ENCODE data around the gene TAS1R3.
"Not testable (repeated sequence)": the region's sequence is repeated elsewhere in the genome, so short reads cannot be mapped to it uniquely, and the experiment has no call there.

The TAS1R3 gene

GRCh38 chr1:1354271-1355247, 23.5 kb downstream of the TAS1R3 start:
- DNase-seq (ENCODE audit: low read depth): no peak

GRCh38 chr1:1355416-1355815, 24.3 kb downstream of the TAS1R3 start:
- no peak for DNase-seq (ENCODE audit: low read depth)

DNA sequence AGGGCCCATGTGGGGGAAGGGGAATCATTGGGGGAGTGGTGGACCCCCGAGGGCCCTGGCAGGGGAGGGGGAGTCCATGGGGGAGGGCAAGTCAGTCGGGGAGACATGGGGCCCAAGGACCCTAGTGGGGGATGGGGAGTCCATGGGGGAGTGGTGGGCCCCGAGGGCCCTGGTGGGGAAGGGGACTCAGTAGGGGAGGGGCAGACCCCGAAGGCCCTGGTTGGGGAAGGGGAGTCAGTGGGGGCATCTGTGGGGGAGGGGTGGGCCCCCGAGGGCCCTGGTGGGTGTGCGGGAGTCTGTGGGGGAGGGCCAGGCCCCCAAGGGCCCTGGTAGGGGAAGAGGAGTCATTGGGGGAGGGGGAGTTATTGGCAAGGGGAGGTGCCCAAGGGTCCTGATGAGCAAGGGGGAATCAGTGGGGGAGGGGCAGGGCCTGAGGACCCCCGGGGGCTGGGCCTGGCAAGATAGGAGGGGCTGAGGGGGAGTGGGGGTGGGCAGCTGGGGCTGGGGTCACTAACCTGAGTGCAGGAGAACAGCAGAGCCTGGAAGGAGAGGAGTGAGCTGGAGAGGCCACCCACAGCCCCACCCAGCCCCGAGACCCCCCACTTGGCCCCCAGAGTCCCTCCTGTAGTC, 25.2 kb downstream of the TAS1R3 start:
- DNase-seq (ENCODE audit: low read depth): no peak

- no peak for DNase-seq (ENCODE audit: low read depth)
Measured at GRCh38 chr1:1356796-1357401, 25.8 kb downstream of the TAS1R3 start.

DNA sequence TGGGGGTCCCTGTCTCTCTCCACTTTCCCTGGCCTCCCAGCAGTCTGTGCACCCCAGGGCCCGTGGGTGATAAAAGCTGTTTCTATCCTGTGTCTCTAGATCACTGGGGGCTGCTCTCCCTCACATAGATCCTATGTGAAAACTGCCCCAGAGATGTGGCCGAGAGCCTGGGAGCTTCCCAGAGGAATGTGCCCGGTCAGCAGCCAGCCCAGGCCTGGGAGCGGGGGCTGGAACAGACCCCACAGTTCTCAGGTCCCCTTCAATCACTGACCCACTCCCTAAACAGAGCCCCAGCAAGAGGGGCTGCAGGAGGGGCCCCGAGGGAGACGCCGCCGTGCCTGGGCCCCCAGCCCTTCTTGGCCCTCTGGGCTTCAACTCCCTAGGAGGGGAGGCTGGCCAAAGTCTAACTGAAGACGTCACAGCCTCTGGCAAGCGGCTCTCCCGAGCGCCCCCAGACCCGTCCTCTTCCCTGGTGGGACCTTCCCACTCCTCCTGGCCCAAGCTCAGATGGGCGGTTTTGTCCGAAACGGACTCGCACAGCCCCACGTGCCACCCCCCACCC, 26.9 kb downstream of the TAS1R3 start:
- DNase-seq (ENCODE audit: low read depth): no peak

DNA sequence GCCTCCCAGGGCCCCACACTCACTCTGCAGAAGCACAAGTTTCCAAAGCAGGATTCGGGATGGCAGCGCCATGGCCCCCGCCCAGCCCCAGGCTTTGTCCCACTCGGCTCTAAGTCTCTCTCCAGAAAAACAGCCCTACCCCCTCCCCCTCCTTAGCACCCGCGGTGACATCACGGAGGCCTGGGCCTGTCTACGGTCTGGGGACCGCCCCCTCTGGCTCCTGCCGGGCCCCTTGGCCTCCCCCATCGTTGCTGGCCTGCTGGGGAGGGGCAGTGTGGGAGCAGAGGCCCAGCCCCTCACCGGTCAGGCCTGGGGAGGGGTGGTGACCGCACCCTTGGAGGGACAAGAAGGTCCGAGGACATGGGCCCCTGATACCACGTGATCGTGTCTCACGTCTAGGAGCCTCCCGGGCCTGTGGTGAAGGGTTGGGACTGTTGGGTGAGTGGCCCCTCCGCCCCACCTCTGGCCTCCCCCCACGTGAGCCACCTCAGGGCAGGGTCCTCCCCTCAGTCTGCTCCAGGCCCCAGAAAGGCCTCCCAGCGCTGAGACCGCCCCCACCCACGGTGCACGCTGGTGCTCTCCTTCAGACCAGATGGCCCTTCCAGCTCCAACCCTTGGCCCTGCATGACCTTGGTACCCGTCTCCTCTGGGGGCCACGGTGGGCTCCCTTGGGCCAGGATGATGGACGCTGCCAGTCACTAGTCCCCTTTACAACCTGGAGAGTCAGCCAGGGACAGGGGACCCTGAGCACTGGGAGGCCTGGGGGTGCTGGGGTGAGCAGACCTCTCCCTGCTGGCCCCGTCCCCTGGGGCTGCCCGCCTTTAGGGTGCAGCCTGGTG, 27.6 kb downstream of the TAS1R3 start, which contains the start of gene MXRA8:
TSS of gene MXRA8 (minus strand) at position 123 of the 839 bp plus-strand sequence. CDS start at position 72, 51 bp downstream.
- DNase-seq (ENCODE audit: low read depth): no peak

GRCh38 chr1:1359308-1359663, 28.2 kb downstream of the TAS1R3 start:
- DNase-seq (ENCODE audit: low read depth): no peak

DNA sequence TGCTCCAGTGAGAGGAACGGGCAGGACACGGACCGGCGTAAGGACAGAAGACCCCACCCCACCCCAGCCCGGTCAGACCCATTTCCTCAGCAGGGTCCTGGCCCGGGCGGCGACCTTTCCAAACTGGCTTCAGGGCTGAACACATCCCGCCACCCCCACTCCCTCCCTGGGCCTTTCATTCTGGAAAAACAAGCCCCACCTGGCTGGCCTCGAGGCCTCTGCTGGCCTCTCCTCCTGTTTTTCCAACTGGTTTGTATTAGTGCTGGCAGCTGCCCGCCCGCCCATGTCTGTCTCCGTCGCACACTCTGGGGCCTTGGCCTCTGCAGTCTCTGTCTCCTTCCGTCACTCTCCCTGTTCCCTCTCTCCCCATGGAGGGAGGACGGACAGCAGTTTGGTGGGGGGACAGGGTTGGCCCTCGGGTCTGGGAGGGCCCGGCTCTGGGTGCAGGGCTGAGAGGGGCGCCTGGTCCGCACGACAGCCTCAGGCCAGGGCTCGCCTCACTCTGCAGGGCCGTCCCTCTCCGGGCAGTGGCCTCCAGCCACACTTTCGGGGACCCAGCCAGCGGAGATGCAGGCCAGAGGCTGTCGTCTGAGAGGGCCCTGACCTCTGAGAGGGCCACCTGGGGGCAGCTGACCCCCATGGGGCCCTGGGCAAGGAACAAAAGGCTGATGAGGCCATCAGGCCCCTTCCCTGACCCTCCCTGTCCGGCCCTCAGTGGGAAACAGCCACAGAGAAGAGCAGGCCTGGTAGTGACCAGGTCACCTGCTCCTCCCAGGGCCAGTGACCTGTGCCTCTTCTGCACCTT, 28.8 kb downstream of the TAS1R3 start:
- DNase-seq (ENCODE audit: low read depth): no peak

GRCh38 chr1:1360506-1361169, 29.6 kb downstream of the TAS1R3 start:
- no peak for DNase-seq (ENCODE audit: low read depth)

- no peak for DNase-seq (ENCODE audit: low read depth)
Measured at GRCh38 chr1:1361233-1361981, 30.3 kb downstream of the TAS1R3 start.

DNA sequence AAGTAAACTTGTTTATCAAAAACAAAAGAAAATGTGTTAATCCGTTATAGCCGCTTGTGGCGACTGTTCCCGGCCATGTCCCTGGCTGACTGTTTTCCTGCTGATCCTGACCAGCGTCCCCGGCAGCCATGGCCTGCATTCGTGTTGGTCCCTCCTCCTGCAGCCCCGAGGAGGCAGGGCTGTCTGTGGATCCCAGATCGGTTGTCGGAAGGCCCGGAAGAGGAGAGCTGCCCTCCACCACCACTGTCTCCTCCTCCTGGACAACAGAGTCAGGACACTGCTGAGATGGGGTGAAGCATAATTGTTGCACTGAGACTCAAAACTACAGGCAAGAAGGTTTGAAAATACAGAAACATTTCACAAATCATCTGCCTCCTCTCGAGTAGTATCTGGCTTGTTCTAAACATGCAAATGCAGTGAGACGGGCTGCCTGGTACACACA, 30.9 kb downstream of the TAS1R3 start:
- DNase-seq (ENCODE audit: low read depth): no peak

- DNase-seq (ENCODE audit: low read depth): no peak
Measured at GRCh38 chr1:1364266-1364665, 33.2 kb downstream of the TAS1R3 start.

- no peak for DNase-seq (ENCODE audit: low read depth)
Measured at GRCh38 chr1:1365875-1366698, 35.0 kb downstream of the TAS1R3 start.

GRCh38 chr1:1366699-1367066, 35.6 kb downstream of the TAS1R3 start:
- no peak for DNase-seq (ENCODE audit: low read depth)

DNA sequence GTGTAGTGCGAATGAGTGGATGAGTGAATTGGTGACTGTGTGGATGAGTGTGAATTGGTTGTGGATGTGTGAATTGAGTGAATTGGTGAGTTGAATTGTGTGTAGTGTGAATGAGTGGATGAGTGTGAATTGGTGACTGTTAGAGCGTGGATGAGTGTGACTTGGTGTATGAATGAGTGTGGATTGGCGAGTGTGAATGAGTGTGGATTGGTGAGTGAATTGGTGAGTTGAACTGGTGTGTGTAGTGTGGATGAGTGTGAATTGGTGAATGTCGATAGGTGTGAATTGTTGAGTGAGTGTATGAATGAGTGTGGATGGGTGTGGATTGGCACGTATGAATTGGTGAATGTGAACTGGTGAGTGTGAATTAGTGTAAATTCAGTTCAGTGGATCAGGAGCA, 36.2 kb downstream of the TAS1R3 start:
- DNase-seq (ENCODE audit: low read depth): no peak

DNA sequence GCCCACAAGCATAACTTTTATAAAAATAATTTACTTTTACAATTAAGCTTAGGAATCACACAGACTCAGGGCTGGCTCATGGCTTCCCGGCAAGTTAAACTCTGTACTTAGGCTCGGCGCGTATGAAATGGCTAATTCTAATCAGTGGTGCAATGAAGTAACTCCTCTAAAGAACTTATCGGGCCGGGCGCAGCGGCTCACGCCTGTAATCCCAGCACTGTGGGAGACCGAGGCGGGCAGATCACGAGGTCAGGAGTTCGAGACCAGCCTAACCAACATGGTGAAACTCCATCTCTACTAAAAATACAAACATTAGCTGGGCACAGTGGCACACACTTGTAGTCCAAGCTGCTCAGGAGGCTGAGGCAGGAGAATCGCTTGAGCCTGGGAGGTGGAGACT, 39.0 kb downstream of the TAS1R3 start:
- not testable (repeated sequence) for DNase-seq (ENCODE audit: low read depth)

- DNase-seq (ENCODE audit: low read depth): no peak
Measured at GRCh38 chr1:1370771-1371300, 39.8 kb downstream of the TAS1R3 start.

DNA sequence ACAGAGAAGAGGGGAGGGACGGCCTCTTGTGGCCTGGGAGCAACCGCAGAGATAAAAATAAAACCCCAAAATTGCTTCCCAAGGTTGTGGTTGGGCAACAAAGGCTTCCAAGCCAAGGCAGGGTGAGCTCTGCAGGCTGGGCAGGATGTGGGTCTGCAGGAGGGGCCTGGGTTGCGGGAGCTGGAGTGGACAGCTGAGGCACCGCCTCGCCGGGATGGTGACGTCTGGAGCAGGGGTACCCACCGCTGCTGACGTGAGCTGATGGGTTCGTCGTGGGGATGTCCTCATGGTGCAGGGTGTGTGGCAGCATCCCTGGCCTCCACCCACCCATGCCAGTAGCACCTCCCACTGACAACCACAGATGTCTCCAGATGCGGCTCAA, 40.3 kb downstream of the TAS1R3 start:
- no peak for DNase-seq (ENCODE audit: low read depth)

Measured in stimulated activated CD8-positive, alpha-beta memory T cell treated with anti-CD3 and anti-CD28 coated beads, Interleukin-7, amount 100 ng/mL, for 24 hours (primary cell).